ENCODE measurements around the gene DNLZ.

The DNLZ gene

DNA sequence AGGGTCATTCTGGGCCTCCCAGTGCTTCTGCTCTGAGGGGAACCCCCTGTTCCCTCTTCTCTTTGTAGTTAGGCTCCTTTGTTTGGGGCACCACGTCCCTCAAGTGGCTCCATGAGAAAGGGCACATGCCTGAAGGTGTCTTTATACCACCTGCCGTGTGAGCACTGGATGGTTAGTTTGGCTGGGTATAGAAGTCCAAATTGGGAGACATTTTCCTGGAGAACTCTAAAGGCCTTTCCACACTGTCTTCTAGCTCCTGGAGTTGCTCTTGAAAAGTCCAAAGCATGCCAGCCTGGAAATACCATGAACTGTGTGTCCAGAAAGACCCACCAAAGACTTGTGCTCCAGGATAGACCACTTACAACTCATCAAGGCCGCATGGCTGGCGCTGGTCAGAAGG is 48.6 kb downstream of the DNLZ start:
- DNase-seq = no peak

- no peak for DNase-seq
Observed at GRCh38 chr9:136314056-136314416, 49.5 kb downstream of the DNLZ start.

- no peak for DNase-seq
Observed at GRCh38 chr9:136313111-136314055, 50.2 kb downstream of the DNLZ start.

GRCh38 chr9:136312436-136312835 is 51.1 kb downstream of the DNLZ start:
- peak; percentile 90 for DNase-seq

DNA sequence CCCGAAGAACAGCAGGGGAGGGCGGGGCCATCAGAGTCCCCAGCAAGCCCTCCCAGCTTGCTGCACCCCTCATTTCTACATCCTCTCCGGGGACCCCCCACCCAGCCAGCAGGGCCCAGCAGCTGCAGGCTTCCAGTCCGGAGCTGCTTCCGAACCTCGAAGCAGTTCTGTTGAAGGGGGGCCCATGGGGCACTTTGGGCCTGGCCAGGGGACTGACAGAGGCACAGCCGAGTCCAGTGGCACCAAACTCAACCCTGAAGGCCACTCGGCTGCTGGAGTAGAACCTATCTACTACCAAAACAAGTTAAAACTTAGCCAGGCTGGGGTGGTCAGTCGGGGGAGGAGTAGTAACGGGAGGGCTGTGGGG is 51.6 kb downstream of the DNLZ start:
- no peak for DNase-seq

GRCh38 chr9:136311051-136312008 is 52.2 kb downstream of the DNLZ start:
- DNase-seq = no peak

GRCh38 chr9:136310273-136311030 is 53.1 kb downstream of the DNLZ start:
- no peak for DNase-seq

DNA sequence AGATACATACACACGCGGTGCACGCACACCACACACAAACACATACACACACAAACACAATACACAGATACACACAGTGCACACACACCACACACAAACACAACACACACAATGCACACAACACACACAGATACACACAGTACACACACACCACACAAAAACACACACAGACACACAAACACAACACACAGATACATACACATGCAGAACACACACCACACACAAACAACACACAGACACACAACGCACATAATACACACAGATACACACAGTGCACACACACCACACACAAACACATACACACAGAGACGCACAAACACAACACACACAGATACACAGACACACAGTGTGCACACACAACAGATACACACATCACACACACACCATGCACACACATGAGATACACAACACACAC is 53.7 kb downstream of the DNLZ start:
- DNase-seq = no peak
